GM12872 (cell line): ENCODE data around the gene RBM4B.

Experiments used
- CTCF ChIP-seq: IDR thresholded peaks from 3 replicates; pipeline ENCODE4 v1.5.1; 2011; ENCODE audit warnings: low read depth, mild to moderate bottlenecking, low read length, moderate library complexity; ENCODE audit not compliant: insufficient read depth

RBM4B gene

DNA sequence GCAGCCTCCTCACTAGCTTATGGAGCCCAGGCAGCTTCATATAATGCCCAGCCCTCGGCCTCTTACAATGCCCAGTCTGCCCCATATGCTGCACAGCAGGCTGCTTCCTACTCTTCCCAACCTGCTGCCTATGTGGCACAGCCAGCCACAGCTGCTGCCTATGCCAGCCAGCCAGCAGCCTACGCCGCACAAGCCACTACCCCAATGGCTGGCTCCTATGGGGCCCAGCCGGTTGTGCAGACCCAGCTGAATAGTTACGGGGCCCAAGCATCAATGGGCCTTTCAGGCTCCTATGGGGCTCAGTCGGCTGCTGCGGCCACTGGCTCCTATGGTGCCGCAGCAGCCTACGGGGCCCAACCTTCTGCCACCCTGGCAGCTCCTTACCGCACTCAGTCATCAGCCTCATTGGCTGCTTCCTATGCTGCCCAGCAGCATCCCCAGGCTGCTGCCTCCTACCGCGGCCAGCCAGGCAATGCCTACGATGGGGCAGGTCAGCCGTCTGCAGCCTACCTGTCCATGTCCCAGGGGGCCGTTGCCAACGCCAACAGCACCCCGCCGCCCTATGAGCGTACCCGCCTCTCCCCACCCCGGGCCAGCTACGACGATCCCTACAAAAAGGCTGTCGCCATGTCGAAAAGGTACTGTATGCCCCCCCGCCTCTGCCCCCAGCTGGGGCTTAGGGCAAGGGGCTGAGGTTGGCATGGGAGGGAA lies 52.5 kb downstream of the RBM4B start:
- TF ChIP-seq CTCF = no peak

GRCh38 chr11:66624450-66624849 lies 53.2 kb downstream of the RBM4B start:
- no peak for TF ChIP-seq CTCF

DNA sequence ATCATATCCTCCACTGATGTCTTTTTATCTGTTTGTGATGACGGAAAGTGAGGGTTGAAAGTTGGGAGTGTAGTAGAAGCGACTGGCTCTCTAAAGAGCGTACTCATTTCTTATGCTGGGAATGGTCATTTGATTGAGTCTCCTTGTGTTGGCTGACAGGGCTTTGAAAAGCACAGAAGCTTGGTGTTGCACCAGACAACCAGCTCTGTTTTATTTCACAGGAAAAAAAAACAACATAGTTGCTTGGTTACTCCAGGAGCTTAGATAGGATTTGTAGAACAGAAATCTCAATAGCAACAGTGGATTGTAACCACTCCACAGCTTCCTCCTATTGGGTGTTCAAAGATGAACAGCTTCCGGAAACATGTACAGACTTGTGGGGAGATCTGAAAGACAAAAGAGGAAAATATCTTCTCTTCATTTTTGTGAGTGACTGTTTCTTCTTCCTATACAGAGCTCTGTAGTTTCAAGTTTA lies 58.6 kb downstream of the RBM4B start:
- no peak for TF ChIP-seq CTCF

- no peak for TF ChIP-seq CTCF
Measured at GRCh38 chr11:66617155-66617834, 60.4 kb downstream of the RBM4B start.

GRCh38 chr11:66616379-66617154 lies 61.1 kb downstream of the RBM4B start, which contains the start of gene RBM14:
RBM14 (plus strand) TSS chr11:66616630; CDS start chr11:66616721, 91 bp downstream.
- TF ChIP-seq CTCF = no peak
